RWPE1 (cell line): ENCODE data around the gene SCRN1.
"Not testable (repeated sequence)": the region's sequence is repeated elsewhere in the genome, so short reads cannot be mapped to it uniquely, and the experiment has no call there.

Experiments
- CTCF ChIA-PET: fragments of 350-600 bp; sonication (Branson Sonifier 250); formaldehyde crosslinking; extraction: SDS; loops from one replicate; lab custom pipeline; 2021; lab: Yijun Ruan, JAX
- POLR2A ChIA-PET: fragments of 400-600 bp; formaldehyde crosslinking; extraction: SDS; loops from one replicate; lab custom pipeline; 2020; ENCODE audit warnings: antibody characterized with exemption; ENCODE audit not compliant: low non-redundant PET; lab: Yijun Ruan, JAX
- DNase-seq: peaks from one replicate; pipeline ENCODE4 v3.0.0; 2012; ENCODE audit warnings: low spot score
- H3K27ac ChIP-seq: fragments of 450-650 bp; 2 replicates; pipeline ENCODE4 v1.5.1; 2017
- CTCF ChIP-seq: fragments of 450-650 bp; conservative IDR thresholded peaks from 2 replicates; pipeline ENCODE4 v1.5.1; 2017; ENCODE audit warnings: low read depth, mild to moderate bottlenecking

SCRN1 gene

GRCh38 chr7:29894256-29894655 is 95.3 kb downstream of the SCRN1 start:
- CTCF ChIA-PET: no interaction called here
- POLR2A ChIA-PET: no interaction called here
- no peak for DNase-seq
- no peak for TF ChIP-seq CTCF
- no peak overlapping the region for H3K27ac ChIP-seq

GRCh38 chr7:29893351-29893965 is 96.1 kb downstream of the SCRN1 start:
- POLR2A ChIA-PET: no interaction called here
- H3K27ac ChIP-seq: no peak overlapping the region
- DNase-seq: no peak
- CTCF ChIA-PET: interaction anchor here (0.5 kb wide), 1 partner anchor 33 kb away, joined by 3 read pairs; no protein-coding TSS in a partner anchor
- no peak for TF ChIP-seq CTCF

GRCh38 chr7:29892231-29892630 is 97.4 kb downstream of the SCRN1 start:
- CTCF ChIA-PET: no interaction called here
- no peak overlapping the region for H3K27ac ChIP-seq
- no peak for TF ChIP-seq CTCF
- POLR2A ChIA-PET: no interaction called here
- DNase-seq: no peak

- ChIA-PET POLR2A (no interaction called here), CTCF (no interaction called here)
- no peak for DNase-seq
- TF ChIP-seq CTCF: no peak
- H3K27ac ChIP-seq: no peak overlapping the region
Measured at GRCh38 chr7:29891766-29892165, 97.8 kb downstream of the SCRN1 start.

GRCh38 chr7:29890786-29891185 is 98.8 kb downstream of the SCRN1 start:
- CTCF ChIA-PET, H3K27ac ChIP-seq, DNase-seq, POLR2A ChIA-PET: not testable (repeated sequence)

GRCh38 chr7:29890251-29890650 is 99.3 kb downstream of the SCRN1 start:
- POLR2A ChIA-PET: no interaction called here

GRCh38 chr7:29889288-29889687 is 100.3 kb downstream of the SCRN1 start:
- ChIA-PET POLR2A (no interaction called here), CTCF (no interaction called here)
- DNase-seq: no peak
- no peak for TF ChIP-seq CTCF
- no peak overlapping the region for H3K27ac ChIP-seq

More at GRCh38 chr7:29890251-29890650, 99.3 kb downstream of the SCRN1 start:
- no peak for TF ChIP-seq CTCF
- CTCF ChIA-PET: no interaction called here
- DNase-seq: no peak
- H3K27ac ChIP-seq: no peak overlapping the region
